GM21528 (cell line): ENCODE results near the gene CD58.
"Not testable (repeated sequence)": the region's sequence is repeated elsewhere in the genome, so short reads cannot be mapped to it uniquely, and the experiment has no call there.

Experiments
- ATAC-seq: cut with Tn5 transposase; IDR thresholded peaks from one replicate; pipeline ENCODE4 v1.9.1; 2021; ENCODE audit warnings: mild to moderate bottlenecking, moderate library complexity; ENCODE audit not compliant: unreplicated experiment, low FRiP score

Gene CD58

GRCh38 chr1:116572771-116573430 lies 2.1 kb upstream of the CD58 start:
- ATAC-seq = no peak

- no peak for ATAC-seq
These were observed 1.3 kb upstream of the CD58 start for GRCh38 chr1:116572099-116572498.

GRCh38 chr1:116571215-116571919 lies 541 bp upstream of the CD58 start:
- ATAC-seq = no peak

- no peak for ATAC-seq
These were observed 959 bp downstream of the CD58 start for GRCh38 chr1:116569776-116570357.

- no peak for ATAC-seq
These were observed 1.5 kb downstream of the CD58 start for GRCh38 chr1:116569381-116569670.

GRCh38 chr1:116568662-116569380 lies 2.0 kb downstream of the CD58 start:
- ATAC-seq = no peak

GRCh38 chr1:116567790-116568661 lies 2.8 kb downstream of the CD58 start:
- ATAC-seq = no peak

GRCh38 chr1:116565222-116565621 lies 5.6 kb downstream of the CD58 start:
- ATAC-seq = no peak

- ATAC-seq = no peak
These were observed 6.4 kb downstream of the CD58 start for GRCh38 chr1:116564426-116564825.

GRCh38 chr1:116562465-116562864 lies 8.4 kb downstream of the CD58 start:
- not testable (repeated sequence) for ATAC-seq

- ATAC-seq = no peak
These were observed 9.3 kb downstream of the CD58 start for GRCh38 chr1:116561563-116561962.

GRCh38 chr1:116560704-116561490 lies 9.9 kb downstream of the CD58 start:
- peak; percentile 28 for ATAC-seq

GRCh38 chr1:116559304-116559761 lies 11.5 kb downstream of the CD58 start:
- ATAC-seq = peak; percentile 48

- ATAC-seq = no peak
These were observed 12.3 kb downstream of the CD58 start for GRCh38 chr1:116558571-116558970.

- no peak for ATAC-seq
These were observed 12.7 kb downstream of the CD58 start for GRCh38 chr1:116558140-116558549.

- ATAC-seq = no peak
These were observed 13.4 kb downstream of the CD58 start for GRCh38 chr1:116557323-116557878.

GRCh38 chr1:116556289-116557006 lies 14.4 kb downstream of the CD58 start:
- peak; percentile 52 for ATAC-seq

- ATAC-seq = no peak
These were observed 15.9 kb downstream of the CD58 start for GRCh38 chr1:116554924-116555323.
